ENCODE measurements around the gene RNLS.

RNLS gene

GRCh38 chr10:88245974-88246511, 337.1 kb downstream of the RNLS start:
- DNase-seq = no peak

- no peak for DNase-seq
Measured at GRCh38 chr10:88244781-88245625, 338.1 kb downstream of the RNLS start.

GRCh38 chr10:88243836-88244730, 339.0 kb downstream of the RNLS start:
- no peak for DNase-seq

GRCh38 chr10:88243202-88243744, 339.8 kb downstream of the RNLS start:
- DNase-seq = no peak

GRCh38 chr10:88241501-88241900, 341.6 kb downstream of the RNLS start:
- DNase-seq = no peak

- no peak for DNase-seq
Measured at GRCh38 chr10:88239212-88239611, 343.9 kb downstream of the RNLS start.

- no peak for DNase-seq
Measured at GRCh38 chr10:88238615-88238914, 344.6 kb downstream of the RNLS start.

- no peak for DNase-seq
Measured at GRCh38 chr10:88237896-88238614, 345.1 kb downstream of the RNLS start.

GRCh38 chr10:88236121-88236743, 346.9 kb downstream of the RNLS start:
- DNase-seq = no peak

- no peak for DNase-seq
Measured at GRCh38 chr10:88234297-88234696, 348.8 kb downstream of the RNLS start.

GRCh38 chr10:88233870-88234269, 349.2 kb downstream of the RNLS start:
- no peak for DNase-seq

GRCh38 chr10:88232983-88233543, 350.1 kb downstream of the RNLS start:
- no peak for DNase-seq

- DNase-seq = no peak
Measured at GRCh38 chr10:88232029-88232895, 350.9 kb downstream of the RNLS start.

GRCh38 chr10:88230251-88230650, 352.9 kb downstream of the RNLS start:
- no peak for DNase-seq

- no peak for DNase-seq
Measured at GRCh38 chr10:88228130-88228529, 355.0 kb downstream of the RNLS start.

- DNase-seq = no peak
Measured at GRCh38 chr10:88227342-88228018, 355.6 kb downstream of the RNLS start.

- DNase-seq = no peak
Measured at GRCh38 chr10:88226891-88227290, 356.2 kb downstream of the RNLS start.

GRCh38 chr10:88226071-88226659, 357.0 kb downstream of the RNLS start:
- no peak for DNase-seq

Data from SW 1271 (cell line).